H1 (cell line): ENCODE measurements around the gene PHAX. TPM values are rescaled to one million over a fixed set of nuclear protein-coding genes. Genes with fewer than 3 reads are reported as not detected.

Source experiments
- CTCF ChIA-PET: fragments of 300-600 bp; sonication (Branson Sonifier 250); formaldehyde crosslinking; loops from one replicate; lab custom pipeline; 2021; ENCODE audit not compliant: partially characterized antibody; lab: Charles Lee
- POLR2A ChIA-PET: fragments of 300-600 bp; sonication (Branson Sonifier 250); formaldehyde crosslinking; loops from one replicate; lab custom pipeline; 2021; ENCODE audit warnings: inconsistent platforms; ENCODE audit not compliant: partially characterized antibody; lab: Charles Lee
- DNase-seq, 2 experiments: peaks; one replicate each; pipeline versions ENCODE4 v3.0.0 to v3.0.0-alpha.2; 2010 to 2022; ENCODE audit warnings: low spot score in 2 of 2, low read depth in 1 of 2, mixed read lengths in 1 of 2
- FAIRE-seq: peaks from 2 replicates; lab custom pipeline; 2011; peaks lifted over from hg19 to GRCh38; lab: Jason Lieb, UNC
- H2AFZ ChIP-seq: 2 replicates; pipeline ENCODE4 v1.8.1; 2012; ENCODE audit warnings: low read length, inconsistent platforms
- H2AK5ac ChIP-seq: 2 replicates; pipeline ENCODE4 v1.6.1; 2013; ENCODE audit warnings: low read depth, low read length
- H2BK120ac ChIP-seq: replicated peaks from 2 replicates; pipeline ENCODE3; 2013; ENCODE audit warnings: low read depth, low read length, inconsistent platforms
- H2BK12ac ChIP-seq: 2 replicates; pipeline ENCODE4 v1.6.1; 2013; ENCODE audit warnings: low read depth, low read length
- H2BK15ac ChIP-seq: 2 replicates; pipeline ENCODE4 v1.6.1; 2013; ENCODE audit warnings: low read length
- H2BK20ac ChIP-seq: 2 replicates; pipeline ENCODE4 v1.6.1; 2013; ENCODE audit warnings: low read length
- H2BK5ac ChIP-seq: 2 replicates; pipeline ENCODE4 v1.6.1; 2013; ENCODE audit warnings: low read depth, low read length
- H3K14ac ChIP-seq: 2 replicates; pipeline ENCODE4 v1.6.1; 2013; ENCODE audit warnings: inconsistent platforms; ENCODE audit not compliant: insufficient read length
- H3K18ac ChIP-seq: 2 replicates; pipeline ENCODE4 v1.6.1; 2013; ENCODE audit warnings: low read length; ENCODE audit errors: extremely low read depth
- H3K23ac ChIP-seq: 2 replicates; pipeline ENCODE4 v1.6.1; 2013; ENCODE audit warnings: inconsistent platforms; ENCODE audit not compliant: insufficient read length
- H3K23me2 ChIP-seq: 2 replicates; pipeline ENCODE4 v1.6.1; 2013; ENCODE audit warnings: low read depth, low read length
- H3K27ac ChIP-seq: 2 replicates; pipeline ENCODE4 v1.6.1; 2011; ENCODE audit warnings: low read depth, low read length, inconsistent platforms
- H3K27me3 ChIP-seq, 4 experiments: replicated peaks in 1 of 4; 1 replicate in 1 of 4; 2 replicates in 3 of 4; pipeline versions ENCODE4 v1.6.1 to v1.8.1; 2011 to 2013; ENCODE audit warnings: low read length in 3 of 4, mild to moderate bottlenecking in 3 of 4, inconsistent platforms in 2 of 4, mixed read lengths in 2 of 4, moderate library complexity in 1 of 4; ENCODE audit not compliant: control insufficient read depth in 3 of 4, insufficient read depth in 3 of 4; ENCODE audit errors: extremely low read depth in 1 of 4
- H3K36me3 ChIP-seq, 4 experiments: 2 replicates each; pipeline versions ENCODE4 v1.6.1 to v1.8.1; 2011 to 2013; ENCODE audit warnings: mild to moderate bottlenecking in 4 of 4, low read length in 3 of 4, moderate library complexity in 2 of 4, control low read depth in 1 of 4, inconsistent platforms in 1 of 4; ENCODE audit not compliant: insufficient read depth in 4 of 4, control insufficient read depth in 2 of 4
- H3K4ac ChIP-seq: replicated peaks from 2 replicates; pipeline ENCODE3; 2013; ENCODE audit warnings: low read length, low read depth, mixed read lengths, inconsistent platforms; ENCODE audit not compliant: insufficient read length
- H3K4me1 ChIP-seq, 4 experiments: replicated peaks in 1 of 4; 1 replicate in 1 of 4; 2 replicates in 3 of 4; pipeline versions ENCODE4 v1.6.1 to v1.8.1; 2011 to 2013; ENCODE audit warnings: low read length in 3 of 4, inconsistent platforms in 2 of 4, mixed read lengths in 1 of 4; ENCODE audit not compliant: insufficient read depth in 4 of 4, control insufficient read depth in 3 of 4
- H3K4me2 ChIP-seq, 2 experiments: 2 replicates each; pipeline versions ENCODE4 v1.6.1 to v1.8.1; 2011 to 2013; ENCODE audit warnings: low read depth in 2 of 2, low read length in 2 of 2, control low read depth in 1 of 2, inconsistent platforms in 1 of 2, mild to moderate bottlenecking in 1 of 2; ENCODE audit not compliant: insufficient read depth in 1 of 2
- H3K4me3 ChIP-seq, 4 experiments: fragments of 200-600, 300-600 bp in 1 of 4; sonication (generic), shearing (Covaris generic), sonication (Bioruptor Twin) in 1 of 4; 2 replicates each; pipeline versions ENCODE4 v1.5.1 to v1.8.1; 2011 to 2016; ENCODE audit warnings: low read length in 4 of 4, low read depth in 3 of 4, control low read depth in 2 of 4, inconsistent platforms in 2 of 4, mild to moderate bottlenecking in 2 of 4, mixed read lengths in 1 of 4, moderate library complexity in 1 of 4; ENCODE audit not compliant: insufficient read depth in 2 of 4; ENCODE audit errors: extremely low read depth in 1 of 4
- H3K56ac ChIP-seq: replicated peaks from 2 replicates; pipeline ENCODE3; 2013; ENCODE audit warnings: low read depth, mild to moderate bottlenecking, mixed read lengths, low read length, inconsistent platforms; ENCODE audit not compliant: insufficient read length
- H3K79me1 ChIP-seq: 2 replicates; pipeline ENCODE4 v1.6.1; 2013; ENCODE audit warnings: low read depth, low read length, control low read depth
- H3K79me2 ChIP-seq, 2 experiments: 2 replicates each; pipeline versions ENCODE4 v1.6.1 to v1.8.1; 2012 to 2013; ENCODE audit warnings: low read length in 2 of 2, mild to moderate bottlenecking in 2 of 2, inconsistent platforms in 1 of 2; ENCODE audit not compliant: insufficient read depth in 2 of 2, control insufficient read depth in 1 of 2
- H3K9ac ChIP-seq, 4 experiments: replicated peaks in 1 of 4; 1 replicate in 1 of 4; 2 replicates in 3 of 4; pipeline versions ENCODE4 v1.6.1 to v1.8.1; 2011 to 2013; ENCODE audit warnings: low read depth in 3 of 4, low read length in 3 of 4, control low read depth in 2 of 4, mild to moderate bottlenecking in 2 of 4, moderate library complexity in 2 of 4, inconsistent platforms in 1 of 4; ENCODE audit errors: extremely low read depth in 1 of 4
- H3K9me3 ChIP-seq, 2 experiments: 2 replicates each; pipeline versions ENCODE4 v1.6.1 to v1.8.1; 2012 to 2013; ENCODE audit warnings: mild to moderate bottlenecking in 2 of 2, moderate library complexity in 2 of 2, control low read depth in 1 of 2, inconsistent platforms in 1 of 2, low read depth in 1 of 2, low read length in 1 of 2, mixed read lengths in 1 of 2; ENCODE audit not compliant: insufficient read depth in 2 of 2
- H4K20me1 ChIP-seq, 2 experiments: replicated peaks in 1 of 2; 2 replicates each; pipeline versions ENCODE3 to v1.8.1; 2011 to 2013; ENCODE audit warnings: inconsistent platforms in 2 of 2, low read length in 2 of 2, mild to moderate bottlenecking in 1 of 2; ENCODE audit not compliant: insufficient read depth in 2 of 2, control insufficient read depth in 1 of 2
- H4K5ac ChIP-seq: 2 replicates; pipeline ENCODE4 v1.6.1; 2013; ENCODE audit warnings: low read length, low read depth, mixed read lengths, inconsistent platforms; ENCODE audit not compliant: insufficient read length
- H4K8ac ChIP-seq: 2 replicates; pipeline ENCODE4 v1.8.0; 2013; ENCODE audit warnings: mild to moderate bottlenecking, moderate library complexity, low read length, inconsistent platforms; ENCODE audit not compliant: insufficient read depth; ENCODE audit errors: extremely low read depth
- H4K91ac ChIP-seq: replicated peaks from 2 replicates; pipeline ENCODE3; 2013; ENCODE audit warnings: low read length, mixed read lengths, inconsistent platforms; ENCODE audit not compliant: insufficient read length
- ASH2L ChIP-seq: fragments of 200-600, 300-600 bp; sonication (generic); IDR thresholded peaks from one replicate; pipeline ENCODE4 v1.7.1; 2017; ENCODE audit warnings: low read length
- EZH2 ChIP-seq: fragments of 200-600 bp; sonication (generic); IDR thresholded peaks from 2 replicates; pipeline ENCODE4 v1.7.1; 2012; ENCODE audit warnings: low read depth, mild to moderate bottlenecking, moderate library complexity, low read length, inconsistent platforms; ENCODE audit not compliant: severe bottlenecking
- POLR2A ChIP-seq, 2 experiments: IDR thresholded peaks; 1 replicate in 1 of 2; 2 replicates in 1 of 2; pipeline ENCODE4 v1.6.1; 2011; ENCODE audit warnings: low read depth in 2 of 2, low read length in 2 of 2, mild to moderate bottlenecking in 2 of 2; ENCODE audit errors: control extremely low read depth in 1 of 2
- WGBS, 2 experiments: shearing (Covaris generic) in 1 of 2; methylation state at CpG; one replicate each; pipeline versions ENCODE4 v1.1.6 to v1.1.7; 2013 to 2015; ENCODE audit warnings: low lambda C conversion rate in 2 of 2, mixed read lengths in 2 of 2, inconsistent platforms in 1 of 2, low coverage in 1 of 2, missing lambda C conversion rate in 1 of 2; ENCODE audit not compliant: insufficient replicate concordance in 2 of 2, insufficient coverage in 1 of 2, insufficient read length in 1 of 2; ENCODE audit errors: extremely low coverage in 1 of 2, missing lambda C conversion rate in 1 of 2; 5-methylcytosine and 5-hydroxymethylcytosine counted together
- polyA plus RNA-seq, 7 experiments: library from polyadenylated mRNA; depleted of rRNA in 3 of 7; stranded (reverse) in 5 of 7; unstranded in 2 of 7; fragments of >200 nt in 5 of 7; fragments of 200-250 nt in 2 of 7; gene quantifications; 1 replicate in 5 of 7; 2 replicates in 1 of 7; 4 replicates in 1 of 7; pipeline versions ENCODE4 v1.2.1 to v1.2.3, GENCODE V29; 2011 to 2013; ENCODE audit warnings: missing spikeins in 2 of 7, mixed read lengths in 2 of 7
- total RNA-seq: library from RNA; stranded (reverse); fragmentation: NEBNext Ultra II Directional; extraction: Animal tissue kit (Norgen Biotek cat#: 25700); gene quantifications from 2 replicates; pipeline ENCODE4 v1.2.1, GENCODE V29; 2021

The PHAX gene
- total and polyA plus RNA-seq, 2 of the 8 experiments (the other 6 are each of a cell fraction or from before 2014, with no cell fraction given) = 32.1 to 59.5 TPM

GRCh38 chr5:126603402-126603991, 2.8 kb downstream of the PHAX start:
- Histone ChIP-seq H4K20me1 (peaks cover 3 to 9% of the 10 kb centered on the region in 2 experiments), H3K79me2 (peaks cover 27 to 73% of the 10 kb centered on the region in 2 experiments)

More at GRCh38 chr5:126603402-126603991, 2.8 kb downstream of the PHAX start:
- no peak overlapping the region for H3K4ac ChIP-seq
- no peaks in the 10 kb centered on the region for H3K9me3 ChIP-seq
- H3K27me3 ChIP-seq = no peaks in the 10 kb centered on the region
- H3K79me1 ChIP-seq = peaks cover 6% of the 10 kb centered on the region
- no peak overlapping the region for H4K91ac ChIP-seq
- H3K4me3 ChIP-seq = no peak overlapping the region
- POLR2A ChIA-PET = interaction anchor here (0.6 to 1.9 kb wide), 7 partner anchors 9 to 1917 kb away, joined by 3 to 8 read pairs (median 4); partner anchors contain the start of gene ALDH7A1
- DNase-seq (no peak), FAIRE-seq (no peak)
- TF ChIP-seq ASH2L (no peak), EZH2 (no peak), POLR2A (IDR thresholded peaks at IDR 0.05; ENCODE audit: control extremely low read depth in 1 of 2, low read depth in 2 of 2, low read length in 2 of 2) (no peak)
- H3K36me3 ChIP-seq = peaks cover 10 to 40% (median 16%) of the 10 kb centered on the region in 4 experiments; a peak in 7 of 8 replicates
- H3K23me2 ChIP-seq = peaks cover 8% of the 10 kb centered on the region
- H3K4me2 ChIP-seq = no peak overlapping the region
- no peak overlapping the region for H2BK20ac ChIP-seq
- no peak overlapping the region for H2AK5ac ChIP-seq
- no peak overlapping the region for H4K8ac ChIP-seq
- H3K9ac ChIP-seq = no peak overlapping the region
- H3K18ac ChIP-seq = no peak overlapping the region
- H3K23ac ChIP-seq = no peak overlapping the region
- WGBS, 2 experiments = 90% methylated on average over 6 of the region's 6 CpGs; no CpG with 5 or more reads in 1 of the 2 experiments
- H2BK120ac ChIP-seq = no peak overlapping the region
- no peak overlapping the region for H3K14ac ChIP-seq
- H4K5ac ChIP-seq = no peak overlapping the region
- H2BK12ac ChIP-seq = no peak overlapping the region
- H2BK15ac ChIP-seq = no peak overlapping the region
- H2AFZ ChIP-seq = no peak overlapping the region
- CTCF ChIA-PET = interaction anchor here (0.7 to 1.0 kb wide), 3 partner anchors 18 to 644 kb away, joined by 3 to 5 read pairs (median 4); no protein-coding TSS in a partner anchor
- no peak overlapping the region for H3K56ac ChIP-seq
- no peak overlapping the region for H3K27ac ChIP-seq
- H3K4me1 ChIP-seq = peaks cover 2 to 8% (median 6%) of the 10 kb centered on the region in 4 experiments; a peak in 6 of 7 replicates
- no peak overlapping the region for H2BK5ac ChIP-seq
